Endothelial cell of umbilical vein (primary cell): ENCODE data around the gene PRRX1. TPM values are rescaled to one million over a fixed set of nuclear protein-coding genes. Genes with fewer than 3 reads are reported as not detected.
A peak's percentile ranks its signal among the peaks of the same experiment; 100 is the strongest.

ENCODE experiments used
- BruUV-seq: library from RNA; stranded (reverse); fragments of 400-500 nt; replicated peaks from 2 replicates; lab custom pipeline; 2021; lab: Mats Ljungman, UMichigan
- CTCF ChIA-PET: fragments of 300-600, 350-600 bp; sonication (Branson Sonifier 250); formaldehyde crosslinking; loops from one replicate; lab custom pipeline; 2021; ENCODE audit warnings: antibody characterized with exemption, inconsistent platforms; lab: Charles Lee
- POLR2A ChIA-PET: fragments of 300-600, 350-600 bp; sonication (Branson Sonifier 250); formaldehyde crosslinking; loops from one replicate; lab custom pipeline; 2021; ENCODE audit warnings: antibody characterized with exemption, inconsistent platforms; lab: Charles Lee
- DNase-seq: peaks from one replicate; pipeline ENCODE4 v3.0.0-alpha.2; 2011; ENCODE audit warnings: low read depth, low spot score
- FAIRE-seq: peaks from 2 replicates; lab custom pipeline; 2011; peaks lifted over from hg19 to GRCh38; lab: Jason Lieb, UNC
- H2AFZ ChIP-seq: 2 replicates; pipeline ENCODE4 v1.6.0; 2012; ENCODE audit warnings: low read depth, low read length, control low read depth, inconsistent platforms
- H3K27ac ChIP-seq: 2 replicates; pipeline ENCODE4 v1.5.1; 2011; ENCODE audit warnings: low read depth, mild to moderate bottlenecking, control low read depth, low read length, moderate library complexity; ENCODE audit not compliant: insufficient read depth
- H3K27me3 ChIP-seq, 2 experiments: 2 replicates each; pipeline versions ENCODE4 v1.6.0 to v1.6.1; 2011; ENCODE audit warnings: low read length in 2 of 2, mixed read lengths in 1 of 2; ENCODE audit not compliant: control insufficient read depth in 2 of 2, insufficient read depth in 2 of 2
- H3K36me3 ChIP-seq, 2 experiments: 2 replicates in 1 of 2; 3 replicates in 1 of 2; pipeline ENCODE4 v1.5.1; 2011; ENCODE audit warnings: low read length in 2 of 2, mild to moderate bottlenecking in 1 of 2, moderate library complexity in 1 of 2; ENCODE audit not compliant: control insufficient read depth in 2 of 2, insufficient read depth in 2 of 2; ENCODE audit errors: extremely low read depth in 1 of 2
- H3K4me1 ChIP-seq: 3 replicates; pipeline ENCODE4 v1.5.1; 2011; ENCODE audit warnings: mild to moderate bottlenecking, low read length; ENCODE audit not compliant: control insufficient read depth, insufficient read depth; ENCODE audit errors: extremely low read depth
- H3K4me2 ChIP-seq: 2 replicates; pipeline ENCODE4 v1.6.1; 2011; ENCODE audit warnings: low read length, control low read depth, mixed read lengths; ENCODE audit not compliant: insufficient read depth
- H3K4me3 ChIP-seq, 3 experiments: fragments of 200-600 bp in 1 of 3; sonication (generic), shearing (Covaris generic) in 1 of 3; replicated peaks in 1 of 3; 2 replicates each; pipeline ENCODE4 v1.5.1; 2011 to 2016; ENCODE audit warnings: control low read depth in 3 of 3, low read length in 3 of 3, mild to moderate bottlenecking in 2 of 3, inconsistent platforms in 1 of 3, low read depth in 1 of 3, moderate library complexity in 1 of 3; ENCODE audit not compliant: insufficient read depth in 1 of 3
- H3K79me2 ChIP-seq: 2 replicates; pipeline ENCODE4 v1.6.0; 2012; ENCODE audit warnings: low read length, inconsistent platforms; ENCODE audit not compliant: control insufficient read depth, insufficient read depth
- H3K9ac ChIP-seq: replicated peaks from 2 replicates; pipeline ENCODE3; 2011; ENCODE audit warnings: low read length, control low read depth; ENCODE audit not compliant: insufficient read depth; ENCODE audit errors: extremely low read depth
- H3K9me1 ChIP-seq: replicated peaks from 3 replicates; pipeline ENCODE4 v1.6.0; 2011; ENCODE audit warnings: mild to moderate bottlenecking, low read length; ENCODE audit not compliant: control insufficient read depth, insufficient read depth; ENCODE audit errors: extremely low read depth
- H3K9me3 ChIP-seq: replicated peaks from 2 replicates; pipeline ENCODE4 v1.5.1; 2012; ENCODE audit warnings: low read length, inconsistent platforms; ENCODE audit not compliant: control insufficient read depth, insufficient read depth
- H4K20me1 ChIP-seq: replicated peaks from 2 replicates; pipeline ENCODE3; 2011; ENCODE audit warnings: mild to moderate bottlenecking, low read length; ENCODE audit not compliant: control insufficient read depth, insufficient read depth; ENCODE audit errors: extremely low read depth
- CTCF ChIP-seq, 2 donors: IDR thresholded peaks; 1 replicate in 1 of 2; 2 replicates in 1 of 2; pipeline ENCODE4 v1.5.1; 2011; ENCODE audit warnings: low read length in 2 of 2, mild to moderate bottlenecking in 2 of 2, moderate library complexity in 2 of 2, control low read depth in 1 of 2, inconsistent platforms in 1 of 2, low read depth in 1 of 2; ENCODE audit not compliant: insufficient read depth in 1 of 2; ENCODE audit errors: extremely low read depth in 1 of 2
- FOS ChIP-seq: IDR thresholded peaks from 2 replicates; pipeline ENCODE4 v1.6.1; 2011; ENCODE audit warnings: mild to moderate bottlenecking, low read length, moderate library complexity, borderline replicate concordance; ENCODE audit not compliant: insufficient read depth
- JUN ChIP-seq: IDR thresholded peaks from 2 replicates; pipeline ENCODE4 v1.6.1; 2011; ENCODE audit warnings: borderline replicate concordance, low read depth; ENCODE audit not compliant: insufficient read length, insufficient read depth
- POLR2A ChIP-seq: IDR thresholded peaks from 2 replicates; pipeline ENCODE4 v1.6.1; 2012; ENCODE audit warnings: low read depth, mild to moderate bottlenecking, control low read depth, low read length
- dilution Hi-C: fragments of 300-500 bp; cut with MboI; formaldehyde crosslinking; loops from one replicate; pipeline ENCODE4 v1.15.0; 2019; ENCODE audit warnings: low sequenced_read_pairs; ENCODE audit not compliant: extremely low pct_ligation_motif_present
- intact Hi-C: fragments of 100-400 bp; cut with micrococcal nuclease; formaldehyde crosslinking; loops from one replicate; pipeline ENCODE4 v1.10.0; 2022
- polyA plus RNA-seq, 4 experiments: library from polyadenylated mRNA; depleted of rRNA in 3 of 4; stranded (reverse) in 3 of 4; unstranded in 1 of 4; fragments of >200 nt; gene quantifications; 2 replicates each; pipeline versions ENCODE4 v1.2.1 to v1.2.3, GENCODE V29; 2011 to 2012; ENCODE audit warnings: missing spikeins in 1 of 4
- total RNA-seq: library from RNA; stranded (reverse); gene quantifications from 2 replicates; pipeline ENCODE4 v1.2.3, GENCODE V29; 2021
- TF ChIP-seq, protein P1 (sequence below): IDR thresholded peaks from 2 replicates; pipeline ENCODE4 v1.6.1; 2011; ENCODE audit not compliant: insufficient read depth, insufficient read length

The PRRX1 gene
- total and polyA plus RNA-seq, 2 donors (not counting 3 experiments of a cell fraction or from before 2014, with no cell fraction given): 0.03 TPM; not detected in 1

DNA sequence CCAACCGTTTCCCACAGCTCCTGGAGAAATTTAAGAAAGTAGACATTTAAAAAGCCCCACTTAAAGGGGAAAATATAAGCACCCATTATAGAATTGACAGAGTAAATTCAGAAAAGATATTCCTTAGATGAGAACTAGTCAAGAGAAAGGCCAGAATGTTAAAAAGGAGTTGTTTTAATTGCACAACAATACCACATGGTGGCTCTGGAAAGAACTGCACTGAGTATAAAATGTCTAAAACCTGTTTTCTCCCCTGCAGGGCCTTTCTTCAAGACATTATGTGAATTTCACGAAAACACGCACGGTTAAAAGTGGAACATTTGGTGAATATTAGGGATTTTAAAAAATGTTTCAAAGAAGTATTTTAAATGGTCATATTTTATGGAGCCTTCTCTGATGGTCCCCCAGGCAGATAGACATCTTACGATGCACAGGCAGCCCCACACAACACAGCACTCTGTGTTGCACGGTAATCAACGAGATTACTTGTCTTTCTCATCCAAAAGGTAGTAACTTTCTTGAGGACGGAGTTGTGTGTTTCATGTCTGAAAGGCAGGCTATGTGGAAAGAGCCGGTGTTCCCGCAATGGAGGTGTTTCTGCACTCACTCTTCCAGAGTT is 101.9 kb downstream of the PRRX1 start:
- Histone ChIP-seq H3K27ac (no peak overlapping the region), H3K4me2 (no peak overlapping the region), H2AFZ (peak overlapping the region; percentile 48), H3K36me3 (no peaks in the 10 kb centered on the region), H3K9ac (no peak overlapping the region), H3K9me3 (no peaks in the 10 kb centered on the region), H3K4me1 (no peaks in the 10 kb centered on the region), H3K27me3 (no peaks in the 10 kb centered on the region), H3K9me1 (no peaks in the 10 kb centered on the region), H3K4me3 (no peak overlapping the region), H3K79me2 (no peaks in the 10 kb centered on the region), H4K20me1 (no peaks in the 10 kb centered on the region)
- dilution Hi-C loops (no loop called here), intact Hi-C loops (loop anchor here (1.0 to 5.0 kb wide), 4 partner anchors 77 to 837 kb away; no protein-coding TSS in a partner anchor)
- no peak for FAIRE-seq
- no TSS peak for BruUV-seq
- TF ChIP-seq CTCF (IDR thresholded peaks at IDR 0.05; ENCODE audit: extremely low read depth in 1 of 2, insufficient read depth in 1 of 2, low read depth in 1 of 2, low read length in 2 of 2) (peak; percentile 19 to 39), FOS (no peak), POLR2A (no peak), JUN (no peak)
- TF ChIP-seq, protein P1, sequence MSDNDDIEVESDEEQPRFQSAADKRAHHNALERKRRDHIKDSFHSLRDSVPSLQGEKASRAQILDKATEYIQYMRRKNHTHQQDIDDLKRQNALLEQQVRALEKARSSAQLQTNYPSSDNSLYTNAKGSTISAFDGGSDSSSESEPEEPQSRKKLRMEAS: no peak
- ChIA-PET POLR2A (no interaction called here), CTCF (interaction anchor here (0.7 to 2.6 kb wide), 4 partner anchors 17 to 80 kb away, joined by 3 to 33 read pairs (median 3); no protein-coding TSS in a partner anchor)
- peak; percentile 32 for DNase-seq
